K562 (cell line): ENCODE data around the gene COX20. TPM values are rescaled to one million over a fixed set of nuclear protein-coding genes. Genes with fewer than 3 reads are reported as not detected.

Experiments
- ATAC-seq: fragments of 200-7000 bp; cut with Tn5 transposase; 3 replicates; pipeline ENCODE4 v1.9.1; 2020; ENCODE audit warnings: moderate library complexity
- BruUV-seq: library from RNA; stranded (reverse); fragments of 400-500 nt; replicated peaks from 2 replicates; lab custom pipeline; 2021; lab: Mats Ljungman, UMichigan
- CTCF ChIA-PET: fragments of 300-600 bp; formaldehyde crosslinking; extraction: SDS; loops from one replicate; lab custom pipeline; 2021; ENCODE audit warnings: low intra/inter-chr PET ratio; lab: Yijun Ruan, JAX
- POLR2A ChIA-PET: fragments of 300-600, 350-650 bp; sonication (Branson Sonifier 250); formaldehyde crosslinking; extraction: SDS; loops from one replicate; lab custom pipeline; 2021; ENCODE audit warnings: antibody characterized with exemption, inconsistent platforms; lab: Yijun Ruan, JAX
- DNase-seq, 4 experiments: peaks; one replicate each; pipeline versions ENCODE4 v3.0.0 to v3.0.0-alpha.2; 2011 to 2018; ENCODE audit warnings: low spot score in 3 of 4, mixed read lengths in 3 of 4; ENCODE audit errors: extremely low read depth in 1 of 4
- FAIRE-seq: peaks from 2 replicates; lab custom pipeline; 2011; peaks lifted over from hg19 to GRCh38; lab: Jason Lieb, UNC
- H2AFZ ChIP-seq: 2 replicates; pipeline ENCODE4 v1.6.0; 2011; ENCODE audit warnings: low read depth, low read length, control low read depth, inconsistent platforms
- H3K27ac ChIP-seq: fragments of 200-600 bp; 3 replicates; pipeline ENCODE4 v1.8.0; 2011; ENCODE audit warnings: low read depth, mild to moderate bottlenecking, control low read depth, inconsistent platforms, low read length, moderate library complexity, mixed read lengths; ENCODE audit errors: extremely low read depth
- H3K27me3 ChIP-seq, 2 experiments: fragments of 300-600 bp in 1 of 2; 2 replicates in 1 of 2; 3 replicates in 1 of 2; pipeline versions ENCODE4 v1.6.0 to v1.8.0; 2011; ENCODE audit warnings: inconsistent platforms in 2 of 2, low read length in 2 of 2, mild to moderate bottlenecking in 1 of 2, mixed read lengths in 1 of 2, moderate library complexity in 1 of 2; ENCODE audit not compliant: control insufficient read depth in 2 of 2, insufficient read depth in 2 of 2
- H3K36me3 ChIP-seq: fragments of 300-600 bp; 3 replicates; pipeline ENCODE4 v1.8.0; 2011; ENCODE audit warnings: mild to moderate bottlenecking, low read length, inconsistent platforms; ENCODE audit not compliant: control insufficient read depth, insufficient read depth
- H3K4me1 ChIP-seq, 2 experiments: fragments of 200-600 bp in 1 of 2; replicated peaks in 1 of 2; 2 replicates in 1 of 2; 3 replicates in 1 of 2; pipeline versions ENCODE4 v1.5.1 to v1.8.0; 2011; ENCODE audit warnings: inconsistent platforms in 2 of 2, low read length in 2 of 2, mild to moderate bottlenecking in 1 of 2, mixed read lengths in 1 of 2, moderate library complexity in 1 of 2; ENCODE audit not compliant: control insufficient read depth in 2 of 2, insufficient read depth in 2 of 2
- H3K4me2 ChIP-seq: 2 replicates; pipeline ENCODE4 v1.6.1; 2011; ENCODE audit warnings: low read length, control low read depth, inconsistent platforms, mixed read lengths; ENCODE audit not compliant: insufficient read depth
- H3K4me3 ChIP-seq: fragments of 200-600 bp; sonication (generic), shearing (Covaris generic); 2 replicates; pipeline ENCODE4 v1.5.1; 2016; ENCODE audit warnings: control low read depth, inconsistent platforms
- H3K79me2 ChIP-seq: fragments of 200-600 bp; 3 replicates; pipeline ENCODE4 v1.8.0; 2011; ENCODE audit warnings: low read length, inconsistent platforms; ENCODE audit not compliant: control insufficient read depth, insufficient read depth
- H3K9ac ChIP-seq, 2 experiments: 2 replicates each; pipeline versions ENCODE4 v1.6.0 to v1.6.1; 2011; ENCODE audit warnings: low read depth in 2 of 2, low read length in 2 of 2, control low read depth in 1 of 2, inconsistent platforms in 1 of 2, mild to moderate bottlenecking in 1 of 2, mixed read lengths in 1 of 2; ENCODE audit not compliant: insufficient read depth in 1 of 2
- H3K9me1 ChIP-seq: one replicate; pipeline ENCODE4 v1.6.0; 2011; ENCODE audit warnings: inconsistent platforms, mild to moderate bottlenecking, low read length, moderate library complexity; ENCODE audit not compliant: control insufficient read depth, insufficient read depth
- H3K9me3 ChIP-seq: replicated peaks from 2 replicates; pipeline ENCODE4 v1.5.1; 2011; ENCODE audit warnings: low read depth, low read length, inconsistent platforms; ENCODE audit not compliant: control insufficient read depth, insufficient read depth
- H4K20me1 ChIP-seq: replicated peaks from 2 replicates; pipeline ENCODE4 v1.6.1; 2011; ENCODE audit warnings: low read length, inconsistent platforms, mixed read lengths; ENCODE audit not compliant: control insufficient read depth, insufficient read depth
- CHAMP1 ChIP-seq: fragments of 450-650 bp; IDR thresholded peaks from 2 replicates; pipeline ENCODE4 v1.6.1; 2016; ENCODE audit warnings: mild to moderate bottlenecking
- E2F3 ChIP-seq: fragments of 250-450 bp; sonication (Bioruptor Pico); IDR thresholded peaks from 2 replicates; pipeline ENCODE4 v1.4.0; 2020; ENCODE audit warnings: mild to moderate bottlenecking
- FOSL1 ChIP-seq: fragments of 200-800 bp; sonication (Bioruptor generic); conservative IDR thresholded peaks from 2 replicates; pipeline ENCODE4 v1.6.1; 2016; ENCODE audit warnings: missing genetic modification characterization, missing compliant biosample characterization
- GABPB2 ChIP-seq: fragments of 250-450 bp; sonication (Bioruptor Pico); conservative IDR thresholded peaks from 2 replicates; pipeline ENCODE4 v1.5.1; 2021; ENCODE audit warnings: mild to moderate bottlenecking
- GATAD2B ChIP-seq: fragments of 450-650 bp; IDR thresholded peaks from 2 replicates; pipeline ENCODE4 v1.6.1; 2017; ENCODE audit warnings: mild to moderate bottlenecking, borderline replicate concordance
- GTF2A2 ChIP-seq: IDR thresholded peaks from 2 replicates; pipeline ENCODE4 v1.6.1; 2016; ENCODE audit warnings: mild to moderate bottlenecking, missing genetic modification characterization, missing compliant biosample characterization
- ILF3 ChIP-seq: fragments of 450-650 bp; IDR thresholded peaks from 2 replicates; pipeline ENCODE4 v1.6.1; 2018; ENCODE audit warnings: antibody characterized with exemption, mild to moderate bottlenecking, moderate library complexity, borderline replicate concordance
- NFIC ChIP-seq: fragments of 450-650 bp; IDR thresholded peaks from 2 replicates; pipeline ENCODE4 v1.6.1; 2017; ENCODE audit warnings: mild to moderate bottlenecking, inconsistent platforms
- NR4A1 ChIP-seq, 2 experiments: fragments of 250-450 bp in 1 of 2; fragments of 450-650 bp in 1 of 2; sonication (Bioruptor Pico) in 1 of 2; IDR thresholded peaks; 2 replicates each; pipeline versions ENCODE4 v1.4.0 to v1.6.1; 2016 to 2020; ENCODE audit warnings: mild to moderate bottlenecking in 2 of 2, missing compliant biosample characterization in 1 of 2, missing genetic modification characterization in 1 of 2, moderate library complexity in 1 of 2
- POLR2H ChIP-seq: IDR thresholded peaks from 2 replicates; pipeline ENCODE4 v1.6.1; 2016; ENCODE audit warnings: missing genetic modification characterization, low read depth, mild to moderate bottlenecking, control low read depth, missing compliant biosample characterization, moderate library complexity
- SIN3A ChIP-seq, 2 experiments: fragments of 150-350 bp in 1 of 2; IDR thresholded peaks; 2 replicates each; pipeline ENCODE4 v1.6.1; 2011 to 2016; ENCODE audit warnings: borderline replicate concordance in 2 of 2, low read depth in 2 of 2, low read length in 2 of 2, mild to moderate bottlenecking in 2 of 2, moderate library complexity in 2 of 2; ENCODE audit not compliant: control insufficient read depth in 1 of 2
- STAT5A ChIP-seq: IDR thresholded peaks from 2 replicates; pipeline ENCODE4 v1.6.1; 2012; ENCODE audit warnings: low read length, inconsistent platforms, borderline replicate concordance
- TAF9B ChIP-seq: fragments of 450-650 bp; IDR thresholded peaks from 2 replicates; pipeline ENCODE4 v1.6.1; 2018; ENCODE audit warnings: mild to moderate bottlenecking; ENCODE audit not compliant: partially characterized antibody
- TFE3 ChIP-seq: fragments of 450-650 bp; formaldehyde crosslinking; IDR thresholded peaks from 2 replicates; pipeline ENCODE4 v1.4.0; 2020; ENCODE audit warnings: mild to moderate bottlenecking, mixed read lengths
- ZKSCAN1 ChIP-seq: fragments of 150-350 bp; IDR thresholded peaks from 2 replicates; pipeline ENCODE4 v1.6.1; 2016; ENCODE audit warnings: low read depth, low read length
- ZNF175 ChIP-seq: fragments of 200-800 bp; sonication (Bioruptor generic); IDR thresholded peaks from 2 replicates; pipeline ENCODE4 v1.6.1; 2016; ENCODE audit warnings: low read depth, mild to moderate bottlenecking, missing genetic modification characterization, missing compliant biosample characterization
- ZNF274 ChIP-seq: IDR thresholded peaks from 2 replicates; pipeline ENCODE4 v1.6.1; 2011; ENCODE audit warnings: low read depth, mild to moderate bottlenecking, low read length, moderate library complexity, borderline replicate concordance
- WGBS: fragments of 100-300 bp; shearing (Covaris generic); methylation state at CpG from one replicate; pipeline ENCODE4 v1.1.6; 2016; ENCODE audit warnings: low coverage, mixed read lengths; ENCODE audit not compliant: insufficient coverage; ENCODE audit errors: missing lambda C conversion rate; 5-methylcytosine and 5-hydroxymethylcytosine counted together
- in situ Hi-C: fragments of 300-500 bp; cut with MboI; formaldehyde crosslinking; loops from 4 replicates; pipeline ENCODE4 v1.15.0; 2018; ENCODE audit warnings: inconsistent platforms, mixed read lengths
- intact Hi-C: fragments of 100-400 bp; cut with micrococcal nuclease; formaldehyde crosslinking; loops from 2 replicates; pipeline ENCODE4 v1.14.2; 2022
- polyA plus RNA-seq, 8 experiments: library from polyadenylated mRNA; depleted of rRNA in 4 of 8; stranded (reverse) in 5 of 8; unstranded in 3 of 8; fragments of >200 nt; fragmentation: Nextera tagmentation in 2 of 8; fragmentation: Illumina TruSeq in 1 of 8; extraction: Ambion mirVana in 2 of 8; extraction: Trizol in 1 of 8; gene quantifications; 2 replicates each; pipeline versions ENCODE4 v1.2.1 to v1.2.3, GENCODE V29; 2011 to 2014; ENCODE audit warnings: inconsistent platforms in 1 of 8, missing spikeins in 1 of 8
- total RNA-seq, 7 experiments: library from RNA; depleted of rRNA in 6 of 7; stranded (reverse); fragments of >200 nt in 6 of 7; fragmentation: Illumina TruSeq in 2 of 7; extraction: Trizol in 2 of 7; gene quantifications; 2 replicates each; pipeline versions ENCODE4 v1.2.1 to v1.2.3, GENCODE V29; 2011 to 2021; ENCODE audit warnings: low replicate concordance in 1 of 7

The COX20 gene
- total and polyA plus RNA-seq, 9 of the 15 experiments (the other 6 are each of a cell fraction or from before 2014, with no cell fraction given) = 41.5 to 192 (median 84.3) TPM

GRCh38 chr1:244861683-244862082, 26.2 kb downstream of the COX20 start:
- Histone ChIP-seq H3K4me1 (peaks cover 12% of the 10 kb centered on the region in 2 experiments; a peak in 4 of 5 replicates), H3K27ac (peak overlapping the region; percentile 98; the same call in 2 of the 3 replicates), H3K4me2 (peak overlapping the region; percentile 88), H3K9me3 (no peaks in the 10 kb centered on the region), H3K79me2 (peaks cover 96% of the 10 kb centered on the region), H3K36me3 (peaks cover 68% of the 10 kb centered on the region), H3K4me3 (peak overlapping the region; percentile 96), H3K27me3 (no peaks in the 10 kb centered on the region), H4K20me1 (peaks cover 46% of the 10 kb centered on the region), H3K9me1 (peaks cover 2% of the 10 kb centered on the region), H3K9ac (peak overlapping the region; percentile 69 to 94), H2AFZ (no peak overlapping the region)
- intact Hi-C loops (loop anchor here (5.0 kb wide), 1 partner anchor 1604 kb away; the partner anchor contains the start of genes CEP170 and SDCCAG8), in situ Hi-C loops (loop anchor here (5.0 kb wide), 1 partner anchor 181 kb away; no protein-coding TSS in a partner anchor)
- FAIRE-seq = no peak
- CTCF ChIA-PET = interaction anchor here (1.2 kb wide), 1 partner anchor 109 kb away, joined by 3 read pairs; no protein-coding TSS in a partner anchor
- 0% methylated on average over 2 of the region's 2 CpGs for WGBS
- BruUV-seq = no TSS peak
- TF ChIP-seq SIN3A (IDR thresholded peaks at IDR 0.05; ENCODE audit: borderline replicate concordance in 2 of 2, control insufficient read depth in 1 of 2, low read depth in 2 of 2, low read length in 2 of 2) (peak in 1 of 2 experiments; percentile 46; a peak in 1 of 4 replicates), E2F3 (CRISPR knock-in tag) (no peak), STAT5A (0 out of 2 replicates have a peak, but pooled peaks have one; percentile 9), GABPB2 (CRISPR knock-in tag) (no peak), ZNF274 (no peak), FOSL1 (tag) (no peak), TAF9B (no peak), NFIC (no peak), NR4A1 (CRISPR knock-in tag; IDR thresholded peaks at IDR 0.05) (no peak), NR4A1 (tag; IDR thresholded peaks at IDR 0.05) (no peak), TFE3 (no peak), GATAD2B (0 out of 2 replicates have a peak, but pooled peaks have one; percentile 21), CHAMP1 (no peak), ZKSCAN1 (no peak), GTF2A2 (tag) (no peak), POLR2H (0 out of 2 replicates have a peak, but pooled peaks have one; percentile 27), ZNF175 (CRISPR knock-in tag) (no peak), ILF3 (peak; percentile 19; the same call in 1 of the 2 replicates)
- peak in 1 of 4 experiments; percentile 41 for DNase-seq
- ATAC-seq = no peak
- POLR2A ChIA-PET = interaction anchor here (0.7 to 24.0 kb wide), 6 partner anchors 17 to 151 kb away, joined by 3 to 485 read pairs (median 4); partner anchors contain the start of gene COX20
